NCI-H2107 treated with DMSO at 0.1 percent for 48 hours (cell line): Measurements from ENCODE around the gene RCAN2.

ENCODE experiments used
- DNase-seq: peaks from one replicate; lab custom pipeline; 2025; ENCODE audit not compliant: unreplicated experiment; lab: John Stamatoyannopoulos, UW

The RCAN2 gene

GRCh38 chr6:46262928-46263706, 228.1 kb downstream of the RCAN2 start:
- DNase-seq: no peak

GRCh38 chr6:46258249-46258648, 233.0 kb downstream of the RCAN2 start:
- no peak for DNase-seq

- DNase-seq: no peak
Observed at GRCh38 chr6:46255528-46255927, 235.7 kb downstream of the RCAN2 start.

- DNase-seq: no peak
Observed at GRCh38 chr6:46254946-46255345, 236.3 kb downstream of the RCAN2 start.

- no peak for DNase-seq
Observed at GRCh38 chr6:46254331-46254730, 236.9 kb downstream of the RCAN2 start.

GRCh38 chr6:46251583-46252339, 239.5 kb downstream of the RCAN2 start:
- no peak for DNase-seq

GRCh38 chr6:46248143-46248542, 243.1 kb downstream of the RCAN2 start:
- DNase-seq: no peak

- no peak for DNase-seq
Observed at GRCh38 chr6:46246727-46247126, 244.5 kb downstream of the RCAN2 start.

GRCh38 chr6:46246081-46246480, 245.2 kb downstream of the RCAN2 start:
- no peak for DNase-seq

- no peak for DNase-seq
Observed at GRCh38 chr6:46244670-46245069, 246.6 kb downstream of the RCAN2 start.

GRCh38 chr6:46243754-46244153, 247.5 kb downstream of the RCAN2 start:
- no peak for DNase-seq

GRCh38 chr6:46242921-46243320, 248.3 kb downstream of the RCAN2 start:
- DNase-seq: no peak

- no peak for DNase-seq
Observed at GRCh38 chr6:46240866-46241565, 250.2 kb downstream of the RCAN2 start.

GRCh38 chr6:46236752-46237151, 254.5 kb downstream of the RCAN2 start:
- no peak for DNase-seq

GRCh38 chr6:46235242-46235641, 256.0 kb downstream of the RCAN2 start:
- DNase-seq: no peak

- no peak for DNase-seq
Observed at GRCh38 chr6:46234700-46235099, 256.5 kb downstream of the RCAN2 start.

GRCh38 chr6:46234156-46234556, 257.1 kb downstream of the RCAN2 start:
- no peak for DNase-seq

- DNase-seq: no peak
Observed at GRCh38 chr6:46233129-46233528, 258.1 kb downstream of the RCAN2 start.

- no peak for DNase-seq
Observed at GRCh38 chr6:46222286-46222685, 269.0 kb downstream of the RCAN2 start.

- DNase-seq: peak; percentile 61
Observed at GRCh38 chr6:46221222-46221793, 269.9 kb downstream of the RCAN2 start.
